T-helper 17 cell (primary cell): ENCODE measurements around the gene PISD. TPM values are rescaled to one million over a fixed set of nuclear protein-coding genes. Genes with fewer than 3 reads are reported as not detected.
A peak's percentile ranks its signal among the peaks of the same experiment; 100 is the strongest.

Experiments
- ATAC-seq: fragments of 150-1000 bp; cut with Tn5 transposase; 2 replicates; pipeline ENCODE4 v1.10.0; 2021; ENCODE audit warnings: mild to moderate bottlenecking, moderate library complexity
- DNase-seq, 3 donors: peaks; one replicate each; pipeline versions ENCODE4 v3.0.0 to v3.0.0-alpha.2; 2020 to 2021
- H3K9me3 ChIP-seq: one replicate; pipeline ENCODE4 v1.7.0; 2013; ENCODE audit warnings: low read length, mild to moderate bottlenecking; ENCODE audit not compliant: control insufficient read depth, poor library complexity, severe bottlenecking
- H3K27ac Mint-ChIP-seq: one replicate; pipeline ENCODE4 v1.8.0; 2022; ENCODE audit warnings: mild to moderate bottlenecking, moderate library complexity, mixed read lengths
- H3K27me3 Mint-ChIP-seq: one replicate; pipeline ENCODE4 v1.8.0; 2022; ENCODE audit warnings: mixed read lengths
- H3K36me3 Mint-ChIP-seq: one replicate; pipeline ENCODE4 v1.8.0; 2022; ENCODE audit warnings: low read depth, mixed read lengths
- H3K4me1 Mint-ChIP-seq: one replicate; pipeline ENCODE4 v1.8.0; 2022; ENCODE audit warnings: mild to moderate bottlenecking, mixed read lengths
- H3K4me3 Mint-ChIP-seq: one replicate; pipeline ENCODE4 v1.8.0; 2022; ENCODE audit warnings: mild to moderate bottlenecking, moderate library complexity, mixed read lengths
- total RNA-seq, 4 donors: library from RNA in 2 of 4; stranded (reverse) in 2 of 4; gene quantifications; one replicate each; pipeline ENCODE4 v1.2.3 and lab custom pipeline; 2022 to 2026

Gene PISD
- total RNA-seq, 2 donors from 2014 or later: 37.6 to 38.3 TPM

DNA sequence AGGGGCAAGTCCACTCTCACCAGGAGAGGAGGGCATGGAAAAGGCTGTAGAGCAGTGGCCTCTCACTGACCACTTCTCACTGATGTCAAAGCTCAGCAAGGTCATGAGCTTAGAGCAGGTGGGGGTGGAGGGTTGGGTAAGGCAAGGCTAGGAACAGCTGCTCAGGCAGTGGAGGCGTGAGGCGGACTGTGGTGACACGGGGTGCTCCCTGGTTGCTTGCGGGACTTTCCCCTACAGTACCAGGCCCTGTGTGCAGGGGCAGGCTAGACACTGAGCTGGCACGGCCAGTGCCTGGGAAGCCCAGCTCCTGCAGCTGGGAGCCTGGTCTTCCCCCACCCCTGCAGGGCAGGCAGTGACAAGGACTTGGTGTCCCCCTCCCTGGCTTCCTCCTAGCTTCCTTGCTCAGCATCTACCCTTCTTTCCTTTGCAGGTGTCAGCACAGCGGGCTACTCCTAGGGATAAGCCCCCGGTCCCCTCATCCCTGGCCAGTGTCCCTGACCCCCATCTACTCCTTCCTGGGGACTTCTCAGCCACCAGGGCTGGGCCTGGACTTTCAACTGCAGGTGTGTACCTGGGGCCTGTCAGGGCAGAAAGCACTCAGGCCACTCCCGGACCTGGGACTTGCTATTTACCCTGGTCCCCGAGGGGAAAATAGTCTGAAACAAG, 45.6 kb downstream of the PISD start:
- Mint-ChIP-seq H3K36me3 (peaks cover 4% of the 10 kb centered on the region), H3K4me3 (no peak overlapping the region), H3K27ac (peak overlapping the region; percentile 93), H3K27me3 (no peaks in the 10 kb centered on the region), H3K4me1 (peaks cover 20% of the 10 kb centered on the region)
- ATAC-seq (peak; percentile 71), DNase-seq (no peak)
- no peaks in the 10 kb centered on the region for H3K9me3 ChIP-seq

DNA sequence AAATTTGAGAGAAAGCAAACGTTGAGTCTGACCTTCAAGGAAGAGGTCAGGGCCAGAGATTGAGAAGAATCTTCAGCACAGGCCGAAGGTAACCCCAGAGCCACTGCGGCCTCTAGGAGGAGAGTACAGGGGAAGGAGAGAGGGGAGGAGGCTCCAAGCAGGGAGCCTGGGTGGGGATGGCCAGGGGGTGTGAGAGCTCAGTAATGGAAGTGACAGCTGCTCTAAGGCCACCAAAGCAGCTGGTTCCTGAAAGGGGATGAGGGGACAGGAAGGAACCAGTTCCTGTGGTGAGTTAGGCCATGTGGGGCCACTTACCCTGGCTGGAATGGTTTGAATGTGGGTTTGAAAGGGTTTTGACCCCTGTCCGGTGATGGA, 46.1 kb downstream of the PISD start:
- Mint-ChIP-seq H3K4me1 (peaks cover 20% of the 10 kb centered on the region), H3K36me3 (peaks cover 4% of the 10 kb centered on the region), H3K27ac (peak overlapping the region; percentile 93), H3K4me3 (peak overlapping the region; percentile 5), H3K27me3 (no peaks in the 10 kb centered on the region)
- DNase-seq (no peak), ATAC-seq (peak; percentile 2)
- no peaks in the 10 kb centered on the region for H3K9me3 ChIP-seq

DNA sequence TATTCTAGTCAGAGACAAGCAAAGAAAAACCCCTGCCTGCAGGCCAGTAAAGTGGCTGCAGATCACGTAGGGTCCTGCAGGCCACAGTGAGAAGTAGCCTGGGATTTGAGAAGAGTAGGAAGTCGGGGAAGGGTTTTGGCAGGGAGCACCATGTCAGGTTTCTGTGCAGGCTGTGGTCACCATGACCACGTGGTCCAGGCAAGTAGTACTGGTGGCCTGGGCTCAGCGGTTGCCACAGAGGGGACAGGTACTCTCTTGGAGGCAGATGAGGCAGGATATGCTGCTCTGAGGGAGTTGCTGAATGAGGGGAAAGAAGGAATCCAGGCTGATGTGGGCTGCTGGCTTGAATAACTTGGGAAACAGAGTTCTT, 46.5 kb downstream of the PISD start:
- DNase-seq (no peak), ATAC-seq (no peak)
- H3K27ac Mint-ChIP-seq: peak overlapping the region; percentile 93
- H3K36me3 Mint-ChIP-seq: peaks cover 4% of the 10 kb centered on the region
- H3K4me3 Mint-ChIP-seq: no peak overlapping the region
- peaks cover 20% of the 10 kb centered on the region for H3K4me1 Mint-ChIP-seq
- H3K9me3 ChIP-seq: no peaks in the 10 kb centered on the region
- H3K27me3 Mint-ChIP-seq: no peaks in the 10 kb centered on the region

DNA sequence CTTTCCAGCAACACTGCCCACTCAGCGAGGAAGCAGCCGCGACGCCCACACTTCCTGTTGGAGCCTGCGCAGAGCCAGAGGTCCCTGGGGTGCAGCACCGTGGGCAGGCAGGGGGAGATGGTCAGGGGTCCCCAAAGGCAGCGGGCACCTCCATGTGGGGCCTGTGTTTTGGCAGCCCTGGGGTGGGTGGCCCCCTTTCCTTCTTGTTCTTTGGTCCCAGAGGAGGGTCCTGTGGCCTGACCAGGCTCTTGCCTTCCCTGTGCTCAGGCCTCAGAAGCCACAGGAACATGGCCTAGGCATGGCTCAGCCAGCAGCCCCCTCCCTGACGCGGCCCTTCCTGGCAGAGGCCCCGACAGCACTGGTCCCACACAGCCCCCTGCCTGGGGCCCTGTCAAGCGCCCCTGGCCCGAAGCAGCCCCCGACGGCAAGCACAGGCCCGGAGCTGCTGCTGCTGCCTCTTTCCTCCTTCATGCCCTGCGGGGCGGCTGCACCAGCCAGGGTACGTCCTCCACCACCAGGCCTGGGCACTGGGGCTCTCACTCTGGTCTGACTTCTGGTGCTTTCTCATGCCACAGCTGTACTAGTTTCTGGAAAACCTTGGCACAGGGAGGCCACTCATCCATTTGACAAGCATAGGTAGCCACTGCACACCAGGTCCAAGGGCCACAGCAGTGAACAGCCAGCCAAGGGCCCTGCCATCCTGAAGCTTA, 47.1 kb downstream of the PISD start:
- ATAC-seq (no peak), DNase-seq (no peak)
- H3K9me3 ChIP-seq: no peaks in the 10 kb centered on the region
- Mint-ChIP-seq H3K27me3 (no peaks in the 10 kb centered on the region), H3K27ac (peak overlapping the region; percentile 93), H3K4me1 (peaks cover 20% of the 10 kb centered on the region), H3K36me3 (peaks cover 4% of the 10 kb centered on the region), H3K4me3 (no peak overlapping the region)

DNA sequence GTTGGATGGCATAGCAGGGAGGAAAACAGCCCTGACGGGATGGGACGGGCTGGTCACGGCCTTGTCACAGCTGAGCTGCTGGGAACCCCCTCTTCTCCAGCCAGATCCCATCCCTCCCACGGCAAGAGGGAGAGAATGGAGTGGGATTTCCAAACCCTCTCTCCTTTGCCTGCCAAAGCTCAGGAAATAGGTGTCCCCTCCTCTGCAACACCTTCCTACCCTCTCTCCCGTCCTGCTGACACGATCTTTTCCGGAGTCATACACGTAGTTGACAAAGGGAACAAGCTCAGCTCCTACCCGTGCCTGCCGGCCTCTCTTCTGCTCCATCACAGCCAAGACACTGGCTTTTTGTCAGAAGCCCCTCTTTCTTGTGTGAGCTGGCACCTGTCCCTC, 48.1 kb downstream of the PISD start:
- H3K36me3 Mint-ChIP-seq: peaks cover 4% of the 10 kb centered on the region
- H3K4me1 Mint-ChIP-seq: peaks cover 20% of the 10 kb centered on the region
- ATAC-seq (no peak), DNase-seq (no peak)
- H3K4me3 Mint-ChIP-seq: no peak overlapping the region
- no peaks in the 10 kb centered on the region for H3K9me3 ChIP-seq
- H3K27ac Mint-ChIP-seq: peak overlapping the region; percentile 93
- no peaks in the 10 kb centered on the region for H3K27me3 Mint-ChIP-seq

DNA sequence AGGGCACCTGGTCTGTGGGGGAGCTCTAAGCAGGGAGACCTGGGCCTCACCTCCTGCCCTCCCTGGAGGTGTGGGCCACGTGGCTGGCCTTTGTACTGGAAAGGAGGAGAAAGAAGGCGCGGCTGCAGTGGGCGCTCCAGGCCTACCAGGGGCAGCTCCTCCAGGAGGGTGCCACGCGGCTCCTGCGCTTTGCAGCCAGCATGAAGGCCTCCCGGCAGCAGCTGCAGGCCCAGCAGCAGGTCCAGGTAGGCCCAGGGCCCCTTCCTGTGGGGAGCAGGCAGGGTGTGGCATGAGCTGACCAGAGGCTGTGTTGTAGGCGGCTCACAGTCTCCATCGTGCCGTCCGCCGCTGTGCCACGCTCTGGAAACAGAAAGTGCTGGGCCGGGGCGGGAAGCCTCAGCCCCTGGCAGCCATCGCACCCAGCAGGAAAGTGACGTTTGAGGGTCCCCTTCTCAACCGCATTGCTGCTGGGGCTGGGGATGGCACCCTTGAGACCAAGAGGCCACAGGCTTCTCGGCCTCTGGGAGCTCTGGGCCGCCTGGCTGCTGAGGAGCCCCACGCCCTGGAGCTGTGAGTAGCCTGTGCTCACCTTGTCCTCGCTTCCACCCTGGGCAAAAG, 48.6 kb downstream of the PISD start:
- H3K27me3 Mint-ChIP-seq: no peaks in the 10 kb centered on the region
- no peak for ATAC-seq
- no peak overlapping the region for H3K4me3 Mint-ChIP-seq
- H3K4me1 Mint-ChIP-seq: peaks cover 20% of the 10 kb centered on the region
- no peaks in the 10 kb centered on the region for H3K9me3 ChIP-seq
- no peak for DNase-seq
- peaks cover 4% of the 10 kb centered on the region for H3K36me3 Mint-ChIP-seq
- H3K27ac Mint-ChIP-seq: peak overlapping the region; percentile 49

DNA sequence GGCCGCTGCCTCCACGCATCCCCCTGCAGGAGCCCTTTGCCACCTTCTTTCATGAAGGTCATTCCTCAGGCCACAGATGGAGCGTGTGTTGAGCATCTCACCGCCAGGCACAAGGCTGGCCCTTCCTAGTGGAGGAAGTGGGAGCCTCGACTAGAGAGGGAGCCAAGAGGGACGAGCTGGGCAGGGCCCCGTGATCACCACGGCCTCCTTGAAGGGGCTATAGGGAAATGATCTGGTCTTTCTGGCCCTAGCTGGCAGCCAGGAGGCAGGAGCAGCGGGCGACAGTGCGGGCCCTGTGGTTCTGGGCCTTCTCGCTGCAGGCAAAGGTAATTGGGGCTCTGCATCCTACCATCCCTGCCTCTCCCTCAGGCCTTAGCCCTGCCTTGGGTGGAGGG, 49.1 kb downstream of the PISD start:
- Mint-ChIP-seq H3K4me1 (peaks cover 20% of the 10 kb centered on the region), H3K4me3 (no peak overlapping the region), H3K27ac (peak overlapping the region; percentile 49), H3K36me3 (peaks cover 4% of the 10 kb centered on the region), H3K27me3 (no peaks in the 10 kb centered on the region)
- no peaks in the 10 kb centered on the region for H3K9me3 ChIP-seq
- no peak for ATAC-seq
- DNase-seq: no peak

DNA sequence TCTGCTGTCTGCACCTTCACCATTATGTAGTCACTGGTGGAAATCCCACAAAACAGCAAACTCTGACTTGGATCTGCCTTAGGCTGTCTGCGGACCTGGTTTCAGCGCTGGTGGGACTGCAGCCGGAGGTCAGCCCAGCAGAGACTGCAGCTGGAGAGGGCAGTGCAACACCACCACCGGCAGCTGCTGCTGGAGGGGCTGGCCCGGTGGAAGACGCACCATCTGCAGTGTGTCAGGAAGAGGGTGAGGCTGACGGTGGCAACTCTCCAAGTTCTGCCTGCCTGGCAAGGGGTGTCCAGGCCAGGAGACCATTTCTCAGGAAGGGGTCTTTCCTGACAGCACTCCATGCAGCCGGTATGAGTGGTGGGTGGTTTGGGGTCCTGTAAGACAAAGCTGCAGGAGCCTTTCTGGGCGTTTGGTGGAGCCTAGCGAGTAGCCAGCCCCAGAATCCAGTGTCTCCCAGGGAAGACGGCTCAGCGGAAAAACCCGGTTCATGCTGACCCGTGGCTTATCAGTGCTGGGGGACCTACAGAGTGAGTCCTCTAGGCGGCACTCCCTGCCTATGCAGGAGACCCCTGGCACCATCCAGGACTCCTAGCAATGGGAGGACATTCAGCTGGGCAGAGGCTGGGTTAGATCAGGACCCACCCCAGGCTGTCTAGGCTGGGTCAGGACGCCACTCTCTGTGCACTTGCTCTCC, 50.8 kb downstream of the PISD start:
- peaks cover 18% of the 10 kb centered on the region for H3K4me1 Mint-ChIP-seq
- H3K27me3 Mint-ChIP-seq: no peaks in the 10 kb centered on the region
- ATAC-seq (no peak), DNase-seq (no peak)
- no peaks in the 10 kb centered on the region for H3K9me3 ChIP-seq
- no peak overlapping the region for H3K27ac Mint-ChIP-seq
- peaks cover 4% of the 10 kb centered on the region for H3K36me3 Mint-ChIP-seq
- no peak overlapping the region for H3K4me3 Mint-ChIP-seq

DNA sequence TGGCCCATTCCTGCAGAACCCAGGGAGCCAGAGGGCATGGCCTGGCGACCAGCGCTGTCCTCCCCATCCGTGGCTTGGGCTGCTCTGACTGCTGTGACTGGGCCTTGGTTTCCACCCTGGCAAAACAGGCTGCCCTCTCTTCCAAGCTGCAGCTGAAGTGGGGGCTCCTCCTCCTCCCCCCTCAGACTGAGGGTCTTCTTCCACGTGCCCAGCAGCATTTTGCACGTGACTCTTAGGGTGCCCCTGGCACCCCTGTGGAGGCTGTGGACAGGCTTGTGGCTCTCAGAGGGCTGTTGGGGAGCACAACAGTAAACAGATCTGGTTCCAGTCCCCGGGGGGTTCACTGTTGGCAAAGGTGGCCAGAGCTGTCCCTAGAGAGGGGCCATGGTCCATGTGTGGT, 51.4 kb downstream of the PISD start:
- DNase-seq (no peak), ATAC-seq (no peak)
- Mint-ChIP-seq H3K36me3 (peaks cover 4% of the 10 kb centered on the region), H3K27me3 (no peaks in the 10 kb centered on the region), H3K4me3 (no peak overlapping the region), H3K4me1 (peaks cover 12% of the 10 kb centered on the region), H3K27ac (no peak overlapping the region)
- H3K9me3 ChIP-seq: no peaks in the 10 kb centered on the region

DNA sequence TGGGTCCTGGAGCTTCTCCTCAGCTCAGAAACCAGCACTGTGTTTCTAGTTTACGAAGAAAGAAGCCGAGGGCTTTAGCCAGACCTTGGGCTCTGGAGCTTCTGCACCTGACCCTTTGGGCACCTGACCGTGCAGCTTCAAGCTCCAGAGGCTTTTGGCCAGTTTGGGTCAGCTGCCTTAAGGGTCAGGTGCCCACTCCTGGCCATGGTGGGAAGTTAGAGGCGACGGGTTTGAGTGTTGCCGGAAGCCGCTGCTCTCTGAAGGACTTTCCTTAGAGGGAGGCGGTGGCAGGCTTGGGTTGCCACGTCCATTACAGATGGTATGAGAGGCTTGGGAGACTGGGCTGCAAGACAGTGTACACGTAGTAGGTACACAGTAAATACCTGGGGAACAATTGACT, 52.3 kb downstream of the PISD start:
- Mint-ChIP-seq H3K4me1 (peaks cover 10% of the 10 kb centered on the region), H3K27me3 (no peaks in the 10 kb centered on the region), H3K4me3 (no peak overlapping the region), H3K27ac (no peak overlapping the region), H3K36me3 (peaks cover 7% of the 10 kb centered on the region)
- ATAC-seq: no peak
- no peak for DNase-seq
- H3K9me3 ChIP-seq: no peaks in the 10 kb centered on the region

DNA sequence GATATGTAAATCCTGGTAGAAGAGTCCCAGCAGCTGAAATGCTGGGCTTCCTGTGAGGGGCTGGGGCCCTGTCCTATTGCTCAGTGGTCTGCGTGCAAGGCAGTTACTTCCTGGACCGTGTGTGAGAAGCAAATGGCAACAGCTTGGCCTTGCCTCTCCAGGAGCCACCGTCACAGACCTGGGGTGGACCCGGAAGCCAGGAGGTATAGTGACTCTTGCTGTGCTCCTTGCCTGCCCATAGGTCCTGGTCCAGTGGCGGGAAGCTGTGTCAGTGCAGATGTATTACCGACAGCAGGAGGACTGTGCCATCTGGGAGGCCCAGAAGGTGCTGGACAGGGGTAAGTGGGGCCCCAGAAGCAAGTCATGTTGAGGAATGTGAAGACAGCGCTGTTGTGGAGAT, 54.3 kb downstream of the PISD start:
- peak overlapping the region; percentile 67 for H3K27ac Mint-ChIP-seq
- H3K27me3 Mint-ChIP-seq: no peaks in the 10 kb centered on the region
- no peak for ATAC-seq
- no peaks in the 10 kb centered on the region for H3K9me3 ChIP-seq
- peaks cover 3% of the 10 kb centered on the region for H3K4me1 Mint-ChIP-seq
- no peak for DNase-seq
- peaks cover 5% of the 10 kb centered on the region for H3K36me3 Mint-ChIP-seq
- H3K4me3 Mint-ChIP-seq: no peak overlapping the region

DNA sequence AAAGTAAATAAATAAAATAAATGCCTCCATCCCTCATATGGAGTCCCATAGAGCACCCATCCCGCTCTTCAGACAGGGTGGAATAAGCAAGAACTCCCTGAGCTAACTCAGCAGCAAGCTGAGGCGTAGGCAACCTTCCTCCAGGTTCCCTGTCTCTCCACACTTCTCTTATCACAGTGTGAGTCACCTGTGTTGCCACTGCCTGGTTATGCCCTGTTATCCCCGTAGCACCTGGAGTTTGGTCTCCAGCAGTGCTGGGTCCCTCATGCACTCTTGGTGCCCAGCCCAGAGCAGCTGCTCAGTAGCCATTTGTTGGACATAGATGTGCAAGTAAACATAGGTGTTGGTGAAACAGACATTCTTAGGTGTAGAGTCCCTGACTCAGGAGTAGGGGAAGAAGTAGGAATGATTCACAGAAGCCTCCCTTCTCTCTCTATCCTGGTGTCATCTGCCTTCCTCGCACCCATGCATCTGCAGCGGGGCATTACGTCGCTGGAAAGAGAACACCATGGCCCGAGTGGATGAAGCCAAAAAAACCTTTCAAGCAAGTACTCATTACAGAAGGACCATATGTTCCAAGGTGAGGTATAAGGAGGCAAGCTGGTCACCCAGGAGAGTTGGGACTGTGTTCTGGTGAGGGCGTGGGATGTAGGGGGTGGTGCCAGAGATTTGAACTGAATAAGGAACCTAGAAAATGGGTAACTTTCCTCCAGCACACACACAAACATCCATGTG, 56.0 kb downstream of the PISD start:
- Mint-ChIP-seq H3K4me1 (peaks cover 3% of the 10 kb centered on the region), H3K4me3 (no peak overlapping the region), H3K36me3 (peaks cover 3% of the 10 kb centered on the region), H3K27ac (no peak overlapping the region), H3K27me3 (no peaks in the 10 kb centered on the region)
- H3K9me3 ChIP-seq: no peaks in the 10 kb centered on the region
- DNase-seq (no peak), ATAC-seq (no peak)
